ENCODE data around the gene B3GALT6. TPM values are rescaled to one million over a fixed set of nuclear protein-coding genes. Genes with fewer than 3 reads are reported as not detected.

The B3GALT6 gene
- total and polyA plus RNA-seq, 2 experiments from 2014 or later = 5.5 to 26.5 TPM

DNA sequence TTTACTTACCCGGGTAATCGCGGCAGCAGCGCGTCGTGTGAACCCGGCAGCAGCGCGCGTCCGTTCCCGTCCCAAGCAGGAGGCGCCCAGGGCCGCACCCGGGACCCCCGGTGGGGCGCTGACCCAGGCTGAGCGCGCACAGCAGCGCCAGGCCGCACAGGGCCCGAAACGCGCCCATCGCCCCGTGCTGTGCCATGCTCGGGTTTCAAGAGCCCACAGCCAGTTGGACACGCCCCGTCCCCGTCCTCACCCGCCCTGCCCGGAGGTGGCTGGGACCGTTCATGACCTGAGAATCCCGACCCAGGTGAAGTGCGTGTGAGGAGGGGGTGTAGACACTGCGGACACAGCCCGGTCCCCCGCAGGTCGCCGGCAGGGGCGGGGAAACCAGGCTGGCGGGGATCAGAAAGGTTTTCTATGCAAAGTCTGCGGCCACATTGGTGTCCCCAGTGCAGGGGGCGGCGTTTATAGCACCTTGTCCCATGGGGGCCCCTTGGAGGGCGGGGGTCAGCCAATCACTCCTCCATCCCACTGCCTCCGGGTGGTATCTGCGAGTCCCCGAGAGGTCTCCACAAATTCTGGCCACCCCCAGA lies 25.6 kb upstream of the B3GALT6 start, which contains the start of gene TNFRSF18:
TSS of gene TNFRSF18 (minus strand) at position 217 of the 590 bp plus-strand sequence. CDS start at position 196, 21 bp downstream.
- H3K4me3 Mint-ChIP-seq = peak within 1 kb of the TSS; percentile 56

More for the DNA sequence above, 25.6 kb upstream of the B3GALT6 start, which contains the start of gene TNFRSF18:
- peak within 1 kb of the TSS; percentile 52 for H3K4me3 ChIP-seq
- Mint-ChIP-seq H3K4me1 (no peaks in the 10 kb centered on the region), H3K36me3 (ENCODE audit: low read depth) (no peaks in the 10 kb centered on the region), H3K27me3 (ENCODE audit: insufficient read depth, low read depth, poor library complexity) (peaks cover 7% of the 10 kb centered on the region), H3K27ac (no peak within 1 kb of the TSS), H3K9me3 (no peaks in the 10 kb centered on the region; the same call in 2 of the 3 replicates)
- TF ChIP-seq JUNB (IDR thresholded peaks at IDR 0.05; ENCODE audit: unreplicated experiment) (no peak), POLR2AphosphoS5 (IDR thresholded peaks at IDR 0.05; ENCODE audit: low read depth) (no peak), ZNF114 (CRISPR knock-in tag; IDR thresholded peaks at IDR 0.05) (no peak), CREB1 (CRISPR knock-in tag; IDR thresholded peaks at IDR 0.05; ENCODE audit: low read depth) (no peak), NANOG (IDR thresholded peaks at IDR 0.05; ENCODE audit: borderline replicate concordance) (no peak)
- TF ChIP-seq, protein P1, sequence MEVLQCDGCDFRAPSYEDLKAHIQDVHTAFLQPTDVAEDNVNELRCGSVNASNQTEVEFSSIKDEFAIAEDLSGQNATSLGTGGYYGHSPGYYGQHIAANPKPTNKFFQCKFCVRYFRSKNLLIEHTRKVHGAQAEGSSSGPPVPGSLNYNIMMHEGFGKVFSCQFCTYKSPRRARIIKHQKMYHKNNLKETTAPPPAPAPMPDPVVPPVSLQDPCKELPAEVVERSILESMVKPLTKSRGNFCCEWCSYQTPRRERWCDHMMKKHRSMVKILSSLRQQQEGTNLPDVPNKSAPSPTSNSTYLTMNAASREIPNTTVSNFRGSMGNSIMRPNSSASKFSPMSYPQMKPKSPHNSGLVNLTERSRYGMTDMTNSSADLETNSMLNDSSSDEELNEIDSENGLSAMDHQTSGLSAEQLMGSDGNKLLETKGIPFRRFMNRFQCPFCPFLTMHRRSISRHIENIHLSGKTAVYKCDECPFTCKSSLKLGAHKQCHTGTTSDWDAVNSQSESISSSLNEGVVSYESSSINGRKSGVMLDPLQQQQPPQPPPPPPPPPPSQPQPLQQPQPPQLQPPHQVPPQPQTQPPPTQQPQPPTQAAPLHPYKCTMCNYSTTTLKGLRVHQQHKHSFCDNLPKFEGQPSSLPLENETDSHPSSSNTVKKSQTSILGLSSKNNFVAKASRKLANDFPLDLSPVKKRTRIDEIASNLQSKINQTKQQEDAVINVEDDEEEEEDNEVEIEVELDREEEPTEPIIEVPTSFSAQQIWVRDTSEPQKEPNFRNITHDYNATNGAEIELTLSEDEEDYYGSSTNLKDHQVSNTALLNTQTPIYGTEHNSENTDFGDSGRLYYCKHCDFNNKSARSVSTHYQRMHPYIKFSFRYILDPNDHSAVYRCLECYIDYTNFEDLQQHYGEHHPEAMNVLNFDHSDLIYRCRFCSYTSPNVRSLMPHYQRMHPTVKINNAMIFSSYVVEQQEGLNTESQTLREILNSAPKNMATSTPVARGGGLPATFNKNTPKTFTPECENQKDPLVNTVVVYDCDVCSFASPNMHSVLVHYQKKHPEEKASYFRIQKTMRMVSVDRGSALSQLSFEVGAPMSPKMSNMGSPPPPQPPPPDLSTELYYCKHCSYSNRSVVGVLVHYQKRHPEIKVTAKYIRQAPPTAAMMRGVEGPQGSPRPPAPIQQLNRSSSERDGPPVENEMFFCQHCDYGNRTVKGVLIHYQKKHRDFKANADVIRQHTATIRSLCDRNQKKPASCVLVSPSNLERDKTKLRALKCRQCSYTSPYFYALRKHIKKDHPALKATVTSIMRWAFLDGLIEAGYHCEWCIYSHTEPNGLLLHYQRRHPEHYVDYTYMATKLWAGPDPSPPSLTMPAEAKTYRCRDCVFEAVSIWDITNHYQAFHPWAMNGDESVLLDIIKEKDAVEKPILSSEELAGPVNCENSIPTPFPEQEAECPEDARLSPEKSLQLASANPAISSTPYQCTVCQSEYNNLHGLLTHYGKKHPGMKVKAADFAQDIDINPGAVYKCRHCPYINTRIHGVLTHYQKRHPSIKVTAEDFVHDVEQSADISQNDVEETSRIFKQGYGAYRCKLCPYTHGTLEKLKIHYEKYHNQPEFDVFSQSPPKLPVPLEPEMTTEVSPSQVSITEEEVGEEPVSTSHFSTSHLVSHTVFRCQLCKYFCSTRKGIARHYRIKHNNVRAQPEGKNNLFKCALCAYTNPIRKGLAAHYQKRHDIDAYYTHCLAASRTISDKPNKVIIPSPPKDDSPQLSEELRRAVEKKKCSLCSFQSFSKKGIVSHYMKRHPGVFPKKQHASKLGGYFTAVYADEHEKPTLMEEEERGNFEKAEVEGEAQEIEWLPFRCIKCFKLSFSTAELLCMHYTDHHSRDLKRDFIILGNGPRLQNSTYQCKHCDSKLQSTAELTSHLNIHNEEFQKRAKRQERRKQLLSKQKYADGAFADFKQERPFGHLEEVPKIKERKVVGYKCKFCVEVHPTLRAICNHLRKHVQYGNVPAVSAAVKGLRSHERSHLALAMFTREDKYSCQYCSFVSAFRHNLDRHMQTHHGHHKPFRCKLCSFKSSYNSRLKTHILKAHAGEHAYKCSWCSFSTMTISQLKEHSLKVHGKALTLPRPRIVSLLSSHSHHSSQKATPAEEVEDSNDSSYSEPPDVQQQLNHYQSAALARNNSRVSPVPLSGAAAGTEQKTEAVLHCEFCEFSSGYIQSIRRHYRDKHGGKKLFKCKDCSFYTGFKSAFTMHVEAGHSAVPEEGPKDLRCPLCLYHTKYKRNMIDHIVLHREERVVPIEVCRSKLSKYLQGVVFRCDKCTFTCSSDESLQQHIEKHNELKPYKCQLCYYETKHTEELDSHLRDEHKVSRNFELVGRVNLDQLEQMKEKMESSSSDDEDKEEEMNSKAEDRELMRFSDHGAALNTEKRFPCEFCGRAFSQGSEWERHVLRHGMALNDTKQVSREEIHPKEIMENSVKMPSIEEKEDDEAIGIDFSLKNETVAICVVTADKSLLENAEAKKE (CRISPR knock-in tag; IDR thresholded peaks at IDR 0.05) = no peak
- TF ChIP-seq, protein P2, sequence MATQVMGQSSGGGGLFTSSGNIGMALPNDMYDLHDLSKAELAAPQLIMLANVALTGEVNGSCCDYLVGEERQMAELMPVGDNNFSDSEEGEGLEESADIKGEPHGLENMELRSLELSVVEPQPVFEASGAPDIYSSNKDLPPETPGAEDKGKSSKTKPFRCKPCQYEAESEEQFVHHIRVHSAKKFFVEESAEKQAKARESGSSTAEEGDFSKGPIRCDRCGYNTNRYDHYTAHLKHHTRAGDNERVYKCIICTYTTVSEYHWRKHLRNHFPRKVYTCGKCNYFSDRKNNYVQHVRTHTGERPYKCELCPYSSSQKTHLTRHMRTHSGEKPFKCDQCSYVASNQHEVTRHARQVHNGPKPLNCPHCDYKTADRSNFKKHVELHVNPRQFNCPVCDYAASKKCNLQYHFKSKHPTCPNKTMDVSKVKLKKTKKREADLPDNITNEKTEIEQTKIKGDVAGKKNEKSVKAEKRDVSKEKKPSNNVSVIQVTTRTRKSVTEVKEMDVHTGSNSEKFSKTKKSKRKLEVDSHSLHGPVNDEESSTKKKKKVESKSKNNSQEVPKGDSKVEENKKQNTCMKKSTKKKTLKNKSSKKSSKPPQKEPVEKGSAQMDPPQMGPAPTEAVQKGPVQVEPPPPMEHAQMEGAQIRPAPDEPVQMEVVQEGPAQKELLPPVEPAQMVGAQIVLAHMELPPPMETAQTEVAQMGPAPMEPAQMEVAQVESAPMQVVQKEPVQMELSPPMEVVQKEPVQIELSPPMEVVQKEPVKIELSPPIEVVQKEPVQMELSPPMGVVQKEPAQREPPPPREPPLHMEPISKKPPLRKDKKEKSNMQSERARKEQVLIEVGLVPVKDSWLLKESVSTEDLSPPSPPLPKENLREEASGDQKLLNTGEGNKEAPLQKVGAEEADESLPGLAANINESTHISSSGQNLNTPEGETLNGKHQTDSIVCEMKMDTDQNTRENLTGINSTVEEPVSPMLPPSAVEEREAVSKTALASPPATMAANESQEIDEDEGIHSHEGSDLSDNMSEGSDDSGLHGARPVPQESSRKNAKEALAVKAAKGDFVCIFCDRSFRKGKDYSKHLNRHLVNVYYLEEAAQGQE (IDR thresholded peaks at IDR 0.05; ENCODE audit: unreplicated experiment) = no peak
- TF ChIP-seq, protein P3, sequence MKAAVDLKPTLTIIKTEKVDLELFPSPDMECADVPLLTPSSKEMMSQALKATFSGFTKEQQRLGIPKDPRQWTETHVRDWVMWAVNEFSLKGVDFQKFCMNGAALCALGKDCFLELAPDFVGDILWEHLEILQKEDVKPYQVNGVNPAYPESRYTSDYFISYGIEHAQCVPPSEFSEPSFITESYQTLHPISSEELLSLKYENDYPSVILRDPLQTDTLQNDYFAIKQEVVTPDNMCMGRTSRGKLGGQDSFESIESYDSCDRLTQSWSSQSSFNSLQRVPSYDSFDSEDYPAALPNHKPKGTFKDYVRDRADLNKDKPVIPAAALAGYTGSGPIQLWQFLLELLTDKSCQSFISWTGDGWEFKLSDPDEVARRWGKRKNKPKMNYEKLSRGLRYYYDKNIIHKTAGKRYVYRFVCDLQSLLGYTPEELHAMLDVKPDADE (IDR thresholded peaks at IDR 0.05) = no peak
- H3K4me2 ChIP-seq = peak within 1 kb of the TSS; percentile 76
- H3K27me3 ChIP-seq (ENCODE audit: insufficient read depth) = peaks cover 13% of the 10 kb centered on the region; the same call in 1 of the 2 replicates
- DNase-seq (ENCODE audit: low spot score) = peak; percentile 68
- no peaks in the 10 kb centered on the region for H4K20me1 ChIP-seq (replicated peaks; ENCODE audit: insufficient read depth)
- H3K79me2 ChIP-seq (replicated peaks; ENCODE audit: insufficient read depth) = no peaks in the 10 kb centered on the region
- H3K27ac ChIP-seq (ENCODE audit: low read depth) = no peak within 1 kb of the TSS
- no peaks in the 10 kb centered on the region for H3K9me2 ChIP-seq (ENCODE audit: insufficient read depth)
- H3K4me1 ChIP-seq (ENCODE audit: insufficient read depth) = no peaks in the 10 kb centered on the region
- peak; percentile 67 for ATAC-seq
- H3F3A ChIP-seq (replicated peaks; ENCODE audit: low read depth) = no peaks in the 10 kb centered on the region
- H2AFZ ChIP-seq = peak within 1 kb of the TSS; percentile 56
- H3K36me3 ChIP-seq (ENCODE audit: insufficient read depth) = no peaks in the 10 kb centered on the region

Measured in GM23338 (cell line).